DLD1 (cell line): ENCODE data around the gene SPINK6.

Experiments
- in situ Hi-C: cut with HindIII; loops from 2 replicates; pipeline ENCODE4 v1.10.0; 2017; ENCODE audit warnings: low sequenced_read_pairs

Gene SPINK6, protein sequence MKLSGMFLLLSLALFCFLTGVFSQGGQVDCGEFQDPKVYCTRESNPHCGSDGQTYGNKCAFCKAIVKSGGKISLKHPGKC

DNA sequence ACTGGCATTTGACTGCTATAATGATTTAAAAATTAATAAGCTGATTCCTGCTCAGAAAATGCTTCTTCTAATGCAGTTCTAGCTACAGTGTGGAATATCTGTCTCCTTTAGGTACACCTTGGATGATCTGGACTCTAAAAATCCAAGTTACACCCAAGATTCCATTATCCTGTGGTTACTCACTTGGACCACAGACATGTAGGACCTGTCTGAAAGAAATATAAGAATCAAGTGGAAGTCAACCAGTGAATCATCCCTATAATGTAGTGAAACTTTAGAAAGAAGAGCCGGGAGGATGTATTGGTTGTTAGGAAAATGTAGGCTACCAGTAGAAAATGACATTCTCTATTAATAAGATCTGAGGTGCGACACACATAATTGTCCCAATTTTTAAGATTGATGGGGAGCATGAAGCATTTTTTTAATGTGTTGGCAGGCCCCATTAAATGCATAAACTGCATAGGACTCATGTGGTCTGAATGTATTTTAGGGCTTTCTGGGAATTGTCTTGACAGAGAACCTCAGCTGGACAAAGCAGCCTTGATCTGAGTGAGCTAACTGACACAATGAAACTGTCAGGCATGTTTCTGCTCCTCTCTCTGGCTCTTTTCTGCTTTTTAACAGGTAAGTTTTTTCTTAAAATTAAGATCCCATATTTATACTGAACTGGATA is at the start of gene SPINK6:
TSS of gene SPINK6 (plus strand) at position 512 of the 673 bp plus-strand sequence. CDS start at position 567, 55 bp downstream.
- in situ Hi-C loops: no loop called here

DNA sequence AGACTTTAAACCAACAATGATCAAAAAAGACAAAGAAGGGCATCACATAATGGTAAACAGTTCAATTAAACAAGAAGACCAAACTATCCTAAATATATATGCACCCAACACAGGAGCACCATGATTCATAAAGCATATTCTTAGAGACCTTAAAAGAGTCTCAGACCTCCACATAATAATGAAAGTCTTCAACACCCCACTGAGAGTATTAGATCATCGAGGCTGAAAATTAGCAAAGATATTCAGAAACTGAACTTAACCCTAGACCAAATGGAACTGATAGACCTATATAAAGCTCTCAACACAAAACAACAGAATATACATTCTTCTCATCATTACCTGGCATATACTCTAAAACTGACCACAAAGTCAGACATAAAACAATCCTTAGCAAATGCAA is 46.2 kb upstream of the SPINK6 start:
- in situ Hi-C loops: no loop called here

DNA sequence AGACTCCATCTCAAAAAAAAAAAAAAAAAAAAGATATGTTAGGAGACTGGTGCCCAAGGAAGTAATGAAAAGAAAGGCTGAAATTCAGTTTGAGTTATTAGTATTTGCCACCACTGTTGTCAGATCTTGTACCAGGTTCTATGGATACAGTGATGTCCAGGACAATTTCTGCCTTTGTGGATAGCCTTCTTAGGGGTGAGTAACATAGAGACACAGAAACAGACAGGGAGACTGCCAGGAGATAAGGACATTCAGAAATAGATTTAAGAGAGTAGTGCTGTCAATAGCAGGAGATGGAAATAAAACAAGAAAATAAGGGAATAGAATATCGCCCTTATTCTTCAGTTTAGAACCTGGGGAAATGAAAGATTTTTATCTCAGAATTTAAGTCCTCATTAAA is 40.8 kb upstream of the SPINK6 start:
- in situ Hi-C loops: no loop called here

DNA sequence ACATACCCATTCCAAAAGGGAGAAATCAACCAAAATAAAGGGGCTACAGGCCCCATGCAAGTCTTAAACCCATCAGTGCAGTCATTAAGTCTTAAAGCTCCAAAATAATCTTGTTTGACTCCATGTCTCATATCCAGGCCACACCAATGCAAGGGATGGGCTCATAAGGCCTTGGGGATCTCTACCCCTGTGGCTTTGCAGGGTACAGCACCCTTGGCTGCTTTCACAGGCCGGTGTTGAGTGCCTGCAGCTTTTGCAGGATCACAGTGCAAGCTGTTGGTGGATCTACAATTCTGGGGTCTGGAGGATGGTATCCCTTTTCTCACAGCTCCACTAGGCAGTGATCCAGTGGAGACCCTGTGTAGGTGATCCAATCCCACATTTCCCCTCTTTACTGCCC is 39.5 kb upstream of the SPINK6 start:
- in situ Hi-C loops: no loop called here

DNA sequence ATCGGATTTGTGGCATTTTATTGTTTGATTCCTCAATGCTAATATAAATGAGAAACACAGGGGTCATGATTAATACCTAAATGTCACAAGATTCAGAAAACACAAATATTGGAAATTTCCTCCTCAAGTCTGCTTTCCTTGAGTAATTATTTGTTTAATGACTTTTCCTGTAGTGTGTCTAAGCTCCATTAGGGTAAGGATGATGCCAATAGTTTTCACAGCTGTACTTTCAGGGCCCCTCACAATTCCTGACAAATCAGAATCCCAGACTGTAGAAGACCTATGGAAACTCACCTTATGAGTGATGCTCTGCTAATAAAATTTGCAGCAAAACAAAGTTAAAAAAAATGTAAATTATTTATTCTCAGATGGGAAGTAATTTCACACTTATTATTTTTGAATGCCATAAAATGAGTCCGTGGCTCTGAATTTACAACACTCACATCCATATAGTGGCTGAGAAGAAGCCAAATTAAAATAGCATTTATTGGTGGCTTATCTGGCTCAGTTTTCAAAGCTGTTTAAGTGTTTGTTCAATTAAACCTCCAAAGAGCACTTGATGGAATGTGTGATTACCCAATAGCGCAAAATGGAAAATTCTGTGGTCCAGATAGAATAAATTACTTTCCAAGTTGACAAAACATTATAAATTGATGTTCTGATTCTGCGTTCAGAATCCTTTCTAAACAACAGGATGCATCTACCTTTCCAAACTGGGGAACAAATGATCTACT is 36.1 kb upstream of the SPINK6 start:
- in situ Hi-C loops: no loop called here

DNA sequence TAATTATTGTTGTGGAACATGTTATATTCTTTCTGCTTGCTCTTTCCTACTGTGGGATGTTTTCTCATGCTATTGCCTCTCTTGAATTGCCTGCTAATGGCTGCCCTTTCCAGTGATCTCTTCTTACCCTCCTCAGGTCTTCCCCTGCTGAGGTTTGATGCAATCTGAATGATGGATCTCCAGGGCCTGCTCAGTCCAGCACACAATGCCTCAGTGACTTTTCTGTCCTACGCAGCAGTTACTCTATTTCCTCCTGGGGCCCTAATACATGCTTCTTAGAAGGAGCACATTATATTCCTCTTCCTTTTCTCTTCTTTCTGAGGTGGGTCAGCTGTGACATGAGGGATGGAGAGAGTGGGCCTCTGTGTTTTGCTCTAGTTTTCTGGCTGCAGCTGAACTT is 34.6 kb upstream of the SPINK6 start, which contains the start of gene SPINK14:
TSS of gene SPINK14 (plus strand) at position 301 of the 400 bp plus-strand sequence. CDS start 1,187 bp downstream, outside the sequence.
- in situ Hi-C loops: no loop called here

DNA sequence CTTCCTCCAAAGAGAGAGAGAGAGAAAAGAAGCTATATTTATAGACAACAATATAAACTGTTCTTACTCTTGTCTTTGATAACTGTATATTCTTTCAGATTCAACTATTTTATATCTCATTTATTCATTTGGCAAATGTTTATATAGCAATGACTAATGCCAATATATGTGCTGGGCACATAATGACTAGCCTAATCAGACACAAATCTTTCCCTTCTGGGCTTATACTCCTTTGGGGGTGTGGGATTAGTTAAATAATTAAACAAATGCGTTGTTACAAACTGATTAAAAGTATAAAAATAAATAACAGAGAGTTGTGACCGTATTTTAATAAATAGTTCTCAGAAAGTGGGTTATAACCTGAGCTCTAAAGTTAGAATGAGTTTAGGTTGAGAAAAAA is 30.5 kb upstream of the SPINK6 start:
- in situ Hi-C loops: no loop called here

DNA sequence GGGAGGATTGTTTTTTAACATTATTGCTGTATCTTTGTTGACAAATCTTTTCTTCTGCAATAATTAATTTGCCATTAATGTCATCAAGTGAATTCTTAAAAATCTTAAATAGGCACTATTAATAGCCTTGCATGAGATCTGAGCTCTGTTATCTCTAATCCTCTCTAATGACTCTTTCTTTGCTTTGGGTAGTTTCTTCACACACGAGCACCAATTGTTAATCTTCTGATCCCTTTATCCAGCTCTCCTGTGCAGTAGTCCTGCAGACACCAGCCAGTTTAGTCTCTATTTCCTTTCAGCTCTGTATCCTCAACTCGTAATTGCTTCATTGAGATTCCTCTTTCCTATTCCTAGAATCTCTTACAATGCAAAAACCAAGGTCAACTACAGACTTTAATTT is 26.4 kb upstream of the SPINK6 start:
- in situ Hi-C loops: no loop called here

DNA sequence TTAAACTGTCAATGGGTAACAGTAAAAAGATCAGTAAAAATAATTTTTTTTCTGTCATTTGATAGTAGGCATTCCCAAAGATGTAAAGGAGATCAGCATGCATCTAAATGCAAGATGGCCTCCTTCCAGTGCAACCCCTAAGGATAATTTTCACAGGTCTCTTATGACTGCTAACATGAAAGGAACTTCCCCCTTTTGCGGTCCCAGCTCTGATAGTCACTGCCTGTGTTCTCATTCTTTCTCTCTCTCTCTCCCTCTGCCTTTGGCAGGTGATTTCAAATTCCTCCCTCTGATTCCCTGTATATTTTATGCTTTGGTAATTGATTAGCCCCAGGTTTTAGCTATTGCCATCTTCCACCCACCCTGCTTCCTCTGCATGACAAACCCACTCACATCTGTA is 25.6 kb upstream of the SPINK6 start:
- in situ Hi-C loops: no loop called here

DNA sequence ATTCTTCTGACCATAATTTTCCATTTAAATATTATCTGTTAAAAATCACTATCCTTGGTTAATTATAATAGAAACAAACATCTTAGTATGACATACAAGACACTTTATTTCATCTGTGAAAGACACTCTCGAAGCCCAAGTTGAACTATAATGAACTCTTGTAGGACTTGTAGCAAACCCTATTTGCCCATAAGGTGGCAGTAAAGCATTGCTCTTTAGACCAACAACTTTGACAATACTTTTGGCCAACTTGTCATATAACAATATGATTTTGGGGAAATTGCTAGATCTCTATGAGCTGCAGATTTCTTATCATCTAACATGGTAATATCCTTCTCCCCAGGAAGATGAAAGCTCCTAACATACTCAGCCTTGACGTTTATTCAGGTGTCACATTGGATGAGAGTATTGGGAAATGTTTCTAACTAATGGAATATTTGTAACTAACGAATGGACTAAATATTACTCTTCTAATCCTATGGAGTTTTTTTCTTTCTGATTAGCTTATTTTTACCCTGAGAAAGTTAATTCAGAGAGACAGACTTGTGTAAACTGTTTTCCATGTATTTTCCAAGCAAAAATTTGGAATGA is 23.5 kb upstream of the SPINK6 start:
- in situ Hi-C loops: no loop called here

DNA sequence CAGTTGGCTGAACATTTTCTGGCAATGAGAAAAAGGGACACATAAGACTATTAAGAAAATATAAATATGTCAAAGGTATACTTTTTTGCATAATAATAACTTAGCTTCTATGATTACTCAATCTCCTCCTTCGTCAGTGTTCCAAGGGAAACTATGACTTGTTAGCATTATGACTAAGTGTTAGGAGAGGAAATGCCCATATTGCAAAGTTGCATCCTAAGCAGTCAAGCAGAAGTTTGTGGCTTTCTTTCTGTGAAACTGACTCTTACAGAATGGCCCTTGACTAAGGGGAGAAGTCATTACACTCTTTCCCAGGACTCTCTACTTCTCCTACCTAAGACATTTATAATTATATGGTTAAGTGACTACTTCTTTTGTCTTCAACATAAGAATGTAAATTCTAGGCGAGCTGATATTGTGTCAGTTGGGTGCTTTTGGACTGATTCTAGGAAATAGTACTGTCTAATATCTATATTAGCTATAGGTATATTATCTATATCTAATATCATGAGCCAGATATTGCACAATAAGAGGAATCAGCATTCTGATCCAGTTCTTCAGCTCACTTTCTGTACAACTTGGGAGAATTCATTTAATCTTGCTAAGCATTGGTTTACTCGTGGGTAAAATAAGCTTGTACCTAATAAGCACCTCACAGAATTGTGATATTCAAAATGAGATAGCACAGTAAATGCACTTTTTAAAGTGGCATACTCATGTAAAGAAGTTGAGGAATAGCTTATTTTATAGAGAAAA is 16.4 kb upstream of the SPINK6 start:
- in situ Hi-C loops: no loop called here

DNA sequence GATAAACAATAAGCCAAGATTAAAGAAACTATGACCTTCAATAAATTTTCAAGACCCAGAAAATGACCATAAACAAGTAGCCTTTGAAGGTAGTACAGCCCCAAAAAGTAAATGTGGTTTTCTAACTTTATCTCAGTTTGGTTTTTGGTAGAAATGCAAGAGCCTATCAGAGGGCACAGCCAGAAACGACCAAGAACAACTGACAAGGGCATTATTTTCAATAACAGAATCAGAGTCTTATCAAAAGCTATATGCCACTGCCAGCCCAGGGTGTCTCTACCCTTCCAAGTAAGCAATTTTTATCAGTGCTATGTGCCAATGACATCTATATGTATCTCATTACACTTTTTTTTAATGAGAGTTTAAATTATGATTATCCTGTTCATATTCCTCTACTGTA is 11.8 kb upstream of the SPINK6 start:
- in situ Hi-C loops: no loop called here

DNA sequence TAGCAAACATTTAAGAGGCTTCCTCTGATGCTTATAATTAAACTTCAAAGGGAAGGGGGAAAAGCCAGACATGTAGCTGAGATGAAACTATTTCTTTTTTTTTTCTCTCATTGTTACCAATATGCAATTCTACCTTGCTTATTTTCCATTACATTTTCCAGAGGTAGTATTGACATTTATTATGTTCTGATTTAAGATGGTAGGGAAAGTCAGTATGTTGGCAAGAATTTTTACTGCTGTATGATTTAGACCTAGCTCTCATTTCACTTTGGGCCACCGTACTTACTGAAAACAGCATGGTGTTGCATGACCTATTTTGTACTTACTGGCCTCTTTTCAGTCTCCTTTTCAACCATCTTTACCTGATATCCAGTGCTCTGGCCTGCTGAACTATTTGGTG is 9.6 kb upstream of the SPINK6 start:
- in situ Hi-C loops: no loop called here

DNA sequence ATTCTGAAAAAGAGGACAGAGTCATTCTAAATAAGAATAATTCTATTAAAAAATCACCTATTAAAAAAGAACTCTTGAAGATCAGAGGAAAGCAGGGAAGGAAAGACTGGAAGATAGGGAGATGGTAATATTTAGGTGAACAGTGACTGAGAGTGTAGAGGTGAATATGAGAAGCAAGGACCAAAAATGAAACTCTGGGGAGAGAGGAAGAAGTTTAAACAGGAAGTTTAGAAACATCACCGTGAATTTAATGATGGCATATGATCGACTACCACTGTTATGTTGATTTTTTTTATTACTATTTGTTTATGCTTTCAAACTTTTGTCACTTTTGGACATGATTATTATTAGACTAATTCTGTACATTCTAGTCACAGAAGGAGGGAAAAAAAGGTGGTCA is 1.7 kb upstream of the SPINK6 start:
- in situ Hi-C loops: no loop called here

DNA sequence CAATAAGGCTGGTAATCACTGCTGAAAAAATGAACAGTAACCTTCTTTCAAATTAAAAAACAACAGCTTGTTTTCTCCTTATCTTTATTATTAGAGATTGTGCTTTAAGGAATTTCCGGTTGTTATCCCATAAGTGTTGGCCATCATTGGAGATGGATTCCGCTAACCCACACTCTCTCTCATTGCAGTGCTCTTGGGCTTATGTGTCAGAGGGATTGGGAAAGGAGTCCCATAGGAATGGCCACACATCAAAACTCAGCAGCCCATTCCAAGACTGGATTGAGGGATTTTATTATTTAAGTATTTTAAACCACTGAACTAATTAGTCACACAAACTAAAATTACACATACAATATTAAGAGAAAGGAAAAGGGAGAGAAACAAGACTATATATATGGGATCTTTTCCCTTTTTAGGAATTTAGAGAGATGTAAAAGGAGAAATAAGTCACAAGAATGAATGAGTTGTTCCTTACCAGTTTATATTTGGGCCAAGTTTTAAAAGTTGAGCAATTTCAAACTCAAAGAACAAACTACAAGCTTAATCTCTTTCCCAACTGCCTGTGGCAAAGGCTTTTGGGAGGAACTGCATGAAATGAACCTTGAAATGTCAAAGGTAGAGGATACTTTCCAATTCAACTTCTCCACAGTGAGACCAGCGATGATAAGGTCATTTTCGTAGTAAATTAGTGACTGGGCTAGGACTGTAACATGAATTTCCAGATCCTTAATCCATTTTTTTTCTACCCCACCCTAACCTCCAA is 2.4 kb downstream of the SPINK6 start:
- in situ Hi-C loops: no loop called here

DNA sequence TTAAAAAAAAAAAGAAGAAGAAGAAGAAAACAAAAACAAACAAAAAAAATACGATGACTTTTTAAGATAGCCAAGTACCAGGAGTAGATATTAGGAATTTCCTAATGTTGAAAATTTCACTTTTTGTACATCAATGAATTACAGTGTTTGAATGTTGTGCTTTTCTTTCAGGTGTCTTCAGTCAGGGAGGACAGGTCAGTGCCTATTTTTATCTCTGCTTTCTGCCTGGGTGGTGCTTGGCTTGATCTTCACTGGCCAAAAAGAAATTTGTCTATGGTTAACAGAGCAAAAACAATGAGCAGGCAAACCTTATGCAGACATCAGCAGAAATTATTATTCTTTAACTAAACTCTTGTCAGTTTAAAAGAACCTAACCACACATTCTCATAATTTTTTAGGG is 3.0 kb downstream of the SPINK6 start:
- in situ Hi-C loops: no loop called here

DNA sequence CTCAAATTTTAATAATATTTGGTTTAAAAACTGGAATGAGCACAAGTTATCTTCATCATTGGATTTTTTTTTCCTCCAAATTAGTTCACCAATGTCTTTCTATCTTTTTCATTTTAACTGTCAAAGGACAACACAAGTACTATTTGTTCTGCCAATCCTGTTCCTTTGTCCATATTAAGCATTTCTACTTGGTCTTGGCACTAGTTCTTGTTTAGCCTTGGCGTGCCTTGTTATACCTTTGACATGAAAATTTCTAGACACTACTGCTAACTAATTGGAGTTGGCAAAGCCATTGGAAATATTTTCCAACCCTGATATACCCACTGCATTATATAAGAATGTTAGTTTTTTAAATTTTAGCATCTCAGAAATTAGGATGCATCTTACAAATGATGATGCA is 3.8 kb downstream of the SPINK6 start:
- in situ Hi-C loops: no loop called here

DNA sequence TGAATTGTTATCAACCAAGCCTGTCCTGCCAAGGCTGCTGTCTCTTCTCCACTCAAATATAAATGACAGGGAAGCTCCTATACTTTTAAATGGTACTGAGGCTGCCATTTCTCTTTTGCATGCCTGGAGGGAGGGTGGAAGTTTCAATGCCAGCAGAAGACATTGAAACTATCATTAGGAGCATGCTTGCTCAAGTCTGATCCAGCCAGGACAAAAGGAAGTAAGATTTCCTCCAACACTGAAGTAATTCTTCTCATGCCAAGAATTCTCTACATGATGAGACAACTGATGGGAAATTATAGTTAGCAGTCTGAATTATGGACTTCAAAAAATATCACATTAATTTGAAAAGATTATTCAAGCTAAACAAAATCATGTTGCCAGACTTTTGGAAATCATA is 5.4 kb downstream of the SPINK6 start:
- in situ Hi-C loops: no loop called here

DNA sequence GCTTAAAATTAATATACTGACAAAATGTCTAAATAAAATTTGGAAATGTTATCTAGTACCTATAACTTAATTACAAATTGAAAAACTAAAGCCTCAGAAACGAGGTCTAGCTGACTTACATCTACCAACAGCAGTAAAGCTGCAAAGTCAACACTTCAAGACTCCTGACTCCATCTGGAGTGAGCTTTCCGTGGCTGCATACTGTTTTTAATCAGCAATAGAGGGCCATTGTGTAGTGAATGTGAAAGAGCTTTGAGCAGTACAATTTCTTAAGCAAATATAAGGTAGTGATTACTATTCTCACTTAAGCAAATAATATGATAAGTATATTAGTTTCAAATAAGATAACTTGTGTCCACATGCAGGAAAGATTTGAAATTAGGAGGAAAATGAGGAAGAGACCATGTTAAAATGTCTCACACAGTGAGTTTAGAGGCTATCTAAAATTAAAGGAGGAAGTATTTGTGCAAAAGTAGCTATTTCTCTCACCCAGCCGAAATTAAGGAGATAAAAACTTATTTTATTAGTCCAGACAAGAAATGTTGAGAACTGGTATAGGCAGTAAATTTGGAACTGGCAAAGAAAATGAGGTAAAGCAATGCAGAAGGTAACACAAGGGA is 6.4 kb downstream of the SPINK6 start:
- in situ Hi-C loops: no loop called here

DNA sequence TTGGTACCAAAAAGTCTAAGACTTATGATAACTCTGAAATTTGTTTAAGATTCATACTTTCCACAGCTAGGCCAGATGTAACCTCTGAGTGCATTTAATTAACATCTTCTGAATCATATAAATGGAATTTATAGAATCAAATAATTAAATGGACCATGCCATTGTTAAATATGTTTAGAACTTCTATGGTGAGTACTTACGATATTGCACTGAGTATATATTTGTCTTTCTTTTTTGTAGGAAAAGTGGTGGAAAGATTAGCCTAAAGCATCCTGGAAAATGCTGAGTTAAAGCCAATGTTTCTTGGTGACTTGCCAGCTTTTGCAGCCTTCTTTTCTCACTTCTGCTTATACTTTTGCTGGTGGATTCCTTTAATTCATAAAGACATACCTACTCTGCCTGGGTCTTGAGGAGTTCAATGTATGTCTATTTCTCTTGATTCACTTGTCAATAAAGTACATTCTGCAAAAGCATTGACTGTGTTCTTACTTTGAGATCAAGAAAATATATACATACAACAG is 11.9 kb downstream of the SPINK6 start:
- in situ Hi-C loops: no loop called here
